Activated CD8-positive, alpha-beta memory T cell treated with anti-CD3 and anti-CD28 coated beads, Interleukin-2, amount 50 U/mL, for 48 hours (primary cell): ENCODE data around the gene DLX4.

Source experiments
- DNase-seq: peaks from one replicate; pipeline ENCODE4 v3.0.0-alpha.2; 2020

The DLX4 gene

GRCh38 chr17:49969134-49969759 is at the start of gene DLX4:
DLX4 (plus strand) TSS chr17:49969190; CDS start chr17:49969469, 279 bp downstream.
- peak; percentile 63 for DNase-seq

- no peak for DNase-seq
Observed at GRCh38 chr17:49920030-49920769, 48.8 kb upstream of the DLX4 start.

- DNase-seq, result no peak
Observed at GRCh38 chr17:49922095-49922494, 46.9 kb upstream of the DLX4 start.

- no peak for DNase-seq
Observed at GRCh38 chr17:49924116-49924515, 44.9 kb upstream of the DLX4 start.

- no peak for DNase-seq
Observed at GRCh38 chr17:49924589-49924988, 44.4 kb upstream of the DLX4 start.

- no peak for DNase-seq
Observed at GRCh38 chr17:49925921-49926320, 43.1 kb upstream of the DLX4 start.

GRCh38 chr17:49926886-49927285 is 42.1 kb upstream of the DLX4 start:
- no peak for DNase-seq

GRCh38 chr17:49928126-49928800 is 40.7 kb upstream of the DLX4 start:
- DNase-seq, result no peak

GRCh38 chr17:49928837-49929475 is 40.0 kb upstream of the DLX4 start:
- no peak for DNase-seq

- no peak for DNase-seq
Observed at GRCh38 chr17:49930880-49931279, 38.1 kb upstream of the DLX4 start.

GRCh38 chr17:49931416-49932137 is 37.4 kb upstream of the DLX4 start:
- DNase-seq, result no peak

- no peak for DNase-seq
Observed at GRCh38 chr17:49932138-49932723, 36.8 kb upstream of the DLX4 start.

- no peak for DNase-seq
Observed at GRCh38 chr17:49932901-49933300, 36.1 kb upstream of the DLX4 start.

GRCh38 chr17:49935526-49936210 is 33.3 kb upstream of the DLX4 start:
- DNase-seq, result no peak

GRCh38 chr17:49936386-49936785 is 32.6 kb upstream of the DLX4 start:
- no peak for DNase-seq

GRCh38 chr17:49939318-49939717 is 29.7 kb upstream of the DLX4 start:
- DNase-seq, result no peak

GRCh38 chr17:49941427-49941826 is 27.6 kb upstream of the DLX4 start:
- DNase-seq, result no peak

GRCh38 chr17:49942947-49943346 is 26.0 kb upstream of the DLX4 start:
- no peak for DNase-seq

- DNase-seq, result no peak
Observed at GRCh38 chr17:49944273-49944870, 24.6 kb upstream of the DLX4 start.

GRCh38 chr17:49946208-49946607 is 22.8 kb upstream of the DLX4 start:
- DNase-seq, result no peak

- DNase-seq, result no peak
Observed at GRCh38 chr17:49946964-49947584, 21.9 kb upstream of the DLX4 start.
